HepG2 (cell line): Measurements from ENCODE around the gene SLC2A10. TPM values are rescaled to one million over a fixed set of nuclear protein-coding genes. Genes with fewer than 3 reads are reported as not detected.
A peak's percentile ranks its signal among the peaks of the same experiment; 100 is the strongest.

Experiments used
- ATAC-seq: fragments of 200-7000 bp; cut with Tn5 transposase; 3 replicates; pipeline ENCODE4 v1.9.1; 2020; ENCODE audit warnings: mild to moderate bottlenecking, moderate library complexity
- BruUV-seq: library from RNA; stranded (reverse); fragments of 400-500 nt; replicated peaks from 2 replicates; lab custom pipeline; 2021; lab: Mats Ljungman, UMichigan
- CTCF ChIA-PET: fragments of 300-600 bp; formaldehyde crosslinking; extraction: SDS; loops from one replicate; lab custom pipeline; 2021; ENCODE audit warnings: low total read pairs, inconsistent platforms, low intra/inter-chr PET ratio; lab: Yijun Ruan, JAX
- POLR2A ChIA-PET: fragments of 350-600 bp; sonication (Branson Sonifier 250); formaldehyde crosslinking; loops from one replicate; lab custom pipeline; 2020; ENCODE audit warnings: antibody characterized with exemption, inconsistent platforms; lab: Yijun Ruan, JAX
- DNase-seq: peaks from one replicate; pipeline ENCODE4 v3.0.0-alpha.2; 2015; ENCODE audit warnings: low spot score
- FAIRE-seq: peaks from 3 replicates; lab custom pipeline; 2011; peaks lifted over from hg19 to GRCh38; lab: Jason Lieb, UNC
- H2AFZ ChIP-seq: one replicate; pipeline ENCODE4 v1.6.1; 2011; ENCODE audit warnings: low read length, inconsistent platforms
- H3K27ac ChIP-seq: fragments of 300-600 bp; 3 replicates; pipeline ENCODE4 v1.8.0; 2011; ENCODE audit warnings: mixed run types, mild to moderate bottlenecking, mixed read lengths, low read length, inconsistent platforms; ENCODE audit not compliant: insufficient read depth; ENCODE audit errors: extremely low read length
- H3K27me3 ChIP-seq, 2 experiments: fragments of 200-600 bp in 1 of 2; 2 replicates in 1 of 2; 3 replicates in 1 of 2; pipeline versions ENCODE4 v1.6.0 to v1.8.0; 2011; ENCODE audit warnings: low read length in 2 of 2, mild to moderate bottlenecking in 2 of 2, moderate library complexity in 2 of 2, inconsistent platforms in 1 of 2; ENCODE audit not compliant: insufficient read depth in 2 of 2, control insufficient read depth in 1 of 2
- H3K36me3 ChIP-seq, 2 experiments: fragments of 200-600 bp in 1 of 2; replicated peaks in 1 of 2; 2 replicates in 1 of 2; 3 replicates in 1 of 2; pipeline versions ENCODE4 v1.5.1 to v1.8.0; 2011; ENCODE audit warnings: low read length in 2 of 2, inconsistent platforms in 1 of 2; ENCODE audit not compliant: insufficient read depth in 2 of 2, control insufficient read depth in 1 of 2
- H3K4me1 ChIP-seq: 2 replicates; pipeline ENCODE4 v1.5.1; 2012; ENCODE audit warnings: low read length, inconsistent platforms; ENCODE audit not compliant: insufficient read depth
- H3K4me2 ChIP-seq: 2 replicates; pipeline ENCODE4 v1.6.0; 2011; ENCODE audit warnings: low read depth, low read length, inconsistent platforms
- H3K4me3 ChIP-seq, 3 experiments: fragments of 200-600 bp in 1 of 3; sonication (generic), shearing (Covaris generic) in 1 of 3; replicated peaks in 1 of 3; 2 replicates each; pipeline ENCODE4 v1.5.1; 2011 to 2016; ENCODE audit warnings: low read length in 3 of 3, inconsistent platforms in 2 of 3, low read depth in 2 of 3, mild to moderate bottlenecking in 2 of 3, control low read depth in 1 of 3, mixed read lengths in 1 of 3; ENCODE audit not compliant: insufficient read depth in 1 of 3
- H3K79me2 ChIP-seq: one replicate; pipeline ENCODE4 v1.6.1; 2011; ENCODE audit warnings: low read length, inconsistent platforms; ENCODE audit not compliant: insufficient read depth
- H3K9ac ChIP-seq: 2 replicates; pipeline ENCODE4 v1.6.0; 2011; ENCODE audit warnings: mild to moderate bottlenecking, low read depth, low read length, inconsistent platforms; ENCODE audit not compliant: insufficient read depth
- H3K9me3 ChIP-seq: 2 replicates; pipeline ENCODE4 v1.5.1; 2012; ENCODE audit warnings: mild to moderate bottlenecking, low read length
- H4K20me1 ChIP-seq: 2 replicates; pipeline ENCODE4 v1.6.0; 2011; ENCODE audit warnings: inconsistent platforms, mild to moderate bottlenecking, low read length, moderate library complexity; ENCODE audit not compliant: insufficient read depth
- HNRNPK ChIP-seq: fragments of 200-400 bp; formaldehyde crosslinking; IDR thresholded peaks from 2 replicates; pipeline ENCODE4 v1.6.1; 2018; ENCODE audit warnings: low read length, low read depth, moderate library complexity, mild to moderate bottlenecking; ENCODE audit not compliant: poor library complexity, severe bottlenecking
- MNT ChIP-seq: fragments of 450-650 bp; IDR thresholded peaks from 2 replicates; pipeline ENCODE4 v1.6.1; 2016
- NAIF1 ChIP-seq: sonication (generic); formaldehyde crosslinking; IDR thresholded peaks from 2 replicates; pipeline ENCODE4 v1.5.0; 2020; ENCODE audit warnings: mild to moderate bottlenecking, missing genetic modification reagents, borderline replicate concordance
- PREB ChIP-seq: sonication (generic); formaldehyde crosslinking; IDR thresholded peaks from 2 replicates; pipeline ENCODE4 v1.4.0; 2020; ENCODE audit warnings: missing genetic modification reagents
- REL ChIP-seq: sonication (generic); formaldehyde crosslinking; conservative IDR thresholded peaks from 2 replicates; pipeline ENCODE4 v1.8.0; 2022; ENCODE audit warnings: mild to moderate bottlenecking, missing genetic modification reagents, moderate library complexity
- ZBTB37 ChIP-seq: sonication (generic); formaldehyde crosslinking; IDR thresholded peaks from 2 replicates; pipeline ENCODE4 v1.4.0; 2020; ENCODE audit warnings: mild to moderate bottlenecking, missing genetic modification reagents
- ZSCAN22 ChIP-seq: sonication (generic); formaldehyde crosslinking; IDR thresholded peaks from 2 replicates; pipeline ENCODE4 v1.4.0; 2020; ENCODE audit warnings: mild to moderate bottlenecking, missing genetic modification reagents
- WGBS: methylation state at CpG from one replicate; pipeline ENCODE4 v1.1.6; 2017; ENCODE audit warnings: low lambda C conversion rate; 5-methylcytosine and 5-hydroxymethylcytosine counted together
- in situ Hi-C: cut with HindIII; loops from 2 replicates; pipeline ENCODE4 v1.10.0; 2017; ENCODE audit warnings: low pct_unique_long_range_greater_than_20kb; ENCODE audit not compliant: extremely low pct_ligation_motif_present
- intact Hi-C: fragments of 100-400 bp; cut with micrococcal nuclease; formaldehyde crosslinking; loops from one replicate; pipeline ENCODE4 v1.10.0; 2022; ENCODE audit not compliant: unreplicated experiment
- polyA plus RNA-seq, 8 experiments: library from polyadenylated mRNA; depleted of rRNA in 3 of 8; stranded (reverse) in 7 of 8; unstranded in 1 of 8; fragments of >200 nt; fragmentation: Illumina TruSeq in 4 of 8; extraction: Trizol in 4 of 8; gene quantifications; 2 replicates each; pipeline versions ENCODE4 v1.2.1 to v1.2.3, GENCODE V29; 2011 to 2016; ENCODE audit warnings: low read depth in 4 of 8, missing spikeins in 1 of 8, mixed read lengths in 1 of 8; ENCODE audit not compliant: insufficient read depth in 1 of 8
- total RNA-seq, 5 experiments: library from RNA; depleted of rRNA; stranded (reverse); fragments of >200 nt; fragmentation: Illumina TruSeq; extraction: Trizol; gene quantifications; 2 replicates each; pipeline ENCODE4 v1.2.3, GENCODE V29; 2016; ENCODE audit warnings: low read depth in 1 of 5

SLC2A10 gene
- total and polyA plus RNA-seq, 2 of the 13 experiments (the other 11 are each of a cell fraction or from before 2014, with no cell fraction given): 16.0 to 18.4 TPM

GRCh38 chr20:46764068-46764467 is 54.6 kb downstream of the SLC2A10 start:
- 2% methylated on average over 4 of the region's 4 CpGs for WGBS
- no peak overlapping the region for H3K9ac ChIP-seq
- H3K4me2 ChIP-seq: no peak overlapping the region
- H3K4me3 ChIP-seq: no peak overlapping the region
- POLR2A ChIA-PET: no interaction called here
- intact Hi-C loops (no loop called here), in situ Hi-C loops (loop anchor here (25.0 kb wide), 1 partner anchor 623 kb away; no protein-coding TSS in a partner anchor)
- ATAC-seq: no peak
- H3K27me3 ChIP-seq: peaks cover 11 to 67% of the 10 kb centered on the region in 2 experiments
- no peaks in the 10 kb centered on the region for H3K4me1 ChIP-seq
- no TSS peak for BruUV-seq
- no peaks in the 10 kb centered on the region for H3K36me3 ChIP-seq
- no peak for FAIRE-seq
- H3K27ac ChIP-seq: no peak overlapping the region
- H2AFZ ChIP-seq: no peak overlapping the region
- DNase-seq: no peak
- no peaks in the 10 kb centered on the region for H3K9me3 ChIP-seq
- CTCF ChIA-PET: no interaction called here
- H3K79me2 ChIP-seq: no peaks in the 10 kb centered on the region
- TF ChIP-seq ZBTB37 (CRISPR knock-in tag): no peak
- no peak for TF ChIP-seq ZSCAN22 (CRISPR knock-in tag)
- no peak for TF ChIP-seq NAIF1 (CRISPR knock-in tag)
- TF ChIP-seq REL (CRISPR knock-in tag): no peak
- TF ChIP-seq MNT: peak; percentile 95
- no peak for TF ChIP-seq PREB
- no peak for TF ChIP-seq HNRNPK
- H4K20me1 ChIP-seq: no peaks in the 10 kb centered on the region
